ENCODE data around the gene EIF4B. TPM values are rescaled to one million over a fixed set of nuclear protein-coding genes. Genes with fewer than 3 reads are reported as not detected.

The EIF4B gene
- total RNA-seq, 1 donor from 2014 or later, result 833 TPM

Other genes starting within 250 kb of the EIF4B start
- 2.2 TPM for gene KRT76, start 229.1 kb upstream of the EIF4B start, total RNA-seq (ENCODE audit: insufficient read depth, low replicate concordance)
- not detected for gene KRT3, start 210.3 kb upstream of the EIF4B start, total RNA-seq (ENCODE audit: insufficient read depth, low replicate concordance)
- 77.5 TPM for gene KRT4, start 192.3 kb upstream of the EIF4B start, total RNA-seq (ENCODE audit: insufficient read depth, low replicate concordance)
- gene KRT79, start 172.1 kb upstream of the EIF4B start, total RNA-seq (ENCODE audit: insufficient read depth, low replicate concordance), result not detected
- 8.7 TPM for gene KRT78, start 157.5 kb upstream of the EIF4B start, total RNA-seq (ENCODE audit: insufficient read depth, low replicate concordance)
- 94.6 TPM for gene KRT8, start 101.4 kb upstream of the EIF4B start, total RNA-seq (ENCODE audit: insufficient read depth, low replicate concordance)
- 87.9 TPM for gene KRT18, start 57.3 kb upstream of the EIF4B start, total RNA-seq (ENCODE audit: insufficient read depth, low replicate concordance)
- 39.7 TPM for gene TNS2, start 43.6 kb downstream of the EIF4B start, total RNA-seq (ENCODE audit: insufficient read depth, low replicate concordance)
- gene SPRYD3, start 72.9 kb downstream of the EIF4B start, total RNA-seq (ENCODE audit: insufficient read depth, low replicate concordance), result 14.2 TPM
- 112 TPM for gene IGFBP6, start 91.2 kb downstream of the EIF4B start, total RNA-seq (ENCODE audit: insufficient read depth, low replicate concordance)
- not detected for gene SOAT2, start 97.0 kb downstream of the EIF4B start, total RNA-seq (ENCODE audit: insufficient read depth, low replicate concordance)
- 14.9 TPM for gene ZNF740, start 174.3 kb downstream of the EIF4B start, total RNA-seq (ENCODE audit: insufficient read depth, low replicate concordance)
- gene CSAD, start 174.5 kb downstream of the EIF4B start, total RNA-seq (ENCODE audit: insufficient read depth, low replicate concordance), result 11.1 TPM
- gene ITGB7, start 200.8 kb downstream of the EIF4B start, total RNA-seq (ENCODE audit: insufficient read depth, low replicate concordance), result not detected
- gene RARG, start 225.8 kb downstream of the EIF4B start, total RNA-seq (ENCODE audit: insufficient read depth, low replicate concordance), result 5.8 TPM

Data from umbilical cord (tissue), 1 donor.